Trophoblast cell (in vitro differentiated cells and primary cell): ENCODE results near the gene BDKRB2.
A peak's percentile ranks its signal among the peaks of the same experiment; 100 is the strongest.

Experiments
- DNase-seq, 2 donors: peaks; one replicate each; pipeline ENCODE4 v3.0.0-alpha.2; 2016
- H2AFZ ChIP-seq: 2 replicates; pipeline ENCODE4 v1.6.1; 2013; ENCODE audit warnings: low read length, moderate library complexity, mild to moderate bottlenecking; ENCODE audit not compliant: insufficient read depth, poor library complexity
- H2AK5ac ChIP-seq: 2 replicates; pipeline ENCODE4 v1.6.1; 2013; ENCODE audit warnings: mild to moderate bottlenecking, low read length
- H2BK120ac ChIP-seq: 2 replicates; pipeline ENCODE4 v1.6.1; 2013; ENCODE audit warnings: low read length, mild to moderate bottlenecking, moderate library complexity; ENCODE audit not compliant: insufficient read depth, poor library complexity
- H2BK12ac ChIP-seq: 2 replicates; pipeline ENCODE4 v1.6.1; 2013; ENCODE audit warnings: mild to moderate bottlenecking, low read length, moderate library complexity
- H2BK5ac ChIP-seq: 2 replicates; pipeline ENCODE4 v1.6.1; 2013; ENCODE audit warnings: low read length, low read depth, moderate library complexity, mild to moderate bottlenecking; ENCODE audit not compliant: poor library complexity
- H3K14ac ChIP-seq: 2 replicates; pipeline ENCODE4 v1.6.1; 2013; ENCODE audit warnings: mild to moderate bottlenecking, low read length
- H3K18ac ChIP-seq: 2 replicates; pipeline ENCODE4 v1.6.1; 2013; ENCODE audit warnings: mild to moderate bottlenecking, low read length
- H3K23ac ChIP-seq: 2 replicates; pipeline ENCODE4 v1.6.1; 2013; ENCODE audit warnings: low read length
- H3K27ac ChIP-seq: 2 replicates; pipeline ENCODE4 v1.5.1; 2013; ENCODE audit warnings: low read depth, mild to moderate bottlenecking, inconsistent platforms, low read length, moderate library complexity
- H3K27me3 ChIP-seq: 2 replicates; pipeline ENCODE4 v1.6.1; 2013; ENCODE audit warnings: inconsistent platforms, mild to moderate bottlenecking, low read length, moderate library complexity; ENCODE audit not compliant: insufficient read depth
- H3K36me3 ChIP-seq, 2 experiments: 1 replicate in 1 of 2; 2 replicates in 1 of 2; pipeline ENCODE4 v1.6.1; 2013; ENCODE audit warnings: low read length in 2 of 2, mild to moderate bottlenecking in 2 of 2, moderate library complexity in 1 of 2; ENCODE audit not compliant: insufficient read depth in 2 of 2, control insufficient read depth in 1 of 2
- H3K4ac ChIP-seq: 2 replicates; pipeline ENCODE4 v1.6.1; 2013; ENCODE audit warnings: low read depth, mild to moderate bottlenecking, low read length, moderate library complexity
- H3K4me1 ChIP-seq, 2 experiments: 1 replicate in 1 of 2; 2 replicates in 1 of 2; pipeline ENCODE4 v1.6.1; 2013; ENCODE audit warnings: low read length in 2 of 2, mild to moderate bottlenecking in 2 of 2, moderate library complexity in 1 of 2; ENCODE audit not compliant: insufficient read depth in 2 of 2, control insufficient read depth in 1 of 2
- H3K4me2 ChIP-seq: 2 replicates; pipeline ENCODE4 v1.6.1; 2013; ENCODE audit warnings: inconsistent platforms, mild to moderate bottlenecking, low read length, moderate library complexity
- H3K4me3 ChIP-seq: 2 replicates; pipeline ENCODE4 v1.5.1; 2013; ENCODE audit warnings: mild to moderate bottlenecking, low read depth, low read length, inconsistent platforms
- H3K79me1 ChIP-seq: one replicate; pipeline ENCODE4 v1.6.1; 2013; ENCODE audit warnings: low read length
- H3K79me2 ChIP-seq: 2 replicates; pipeline ENCODE4 v1.6.1; 2013; ENCODE audit warnings: low read length, mild to moderate bottlenecking; ENCODE audit not compliant: control insufficient read depth, insufficient read depth, poor library complexity
- H3K9ac ChIP-seq: 2 replicates; pipeline ENCODE4 v1.6.1; 2013; ENCODE audit warnings: mild to moderate bottlenecking, low read length
- H3K9me3 ChIP-seq: 2 replicates; pipeline ENCODE4 v1.6.1; 2013; ENCODE audit warnings: low read depth, mild to moderate bottlenecking, control low read depth, inconsistent platforms, low read length; ENCODE audit not compliant: insufficient read depth
- H4K12ac ChIP-seq: 2 replicates; pipeline ENCODE4 v1.6.1; 2013; ENCODE audit warnings: low read depth, mild to moderate bottlenecking, low read length, moderate library complexity
- H4K8ac ChIP-seq: 2 replicates; pipeline ENCODE4 v1.6.1; 2013; ENCODE audit warnings: low read depth, mild to moderate bottlenecking, low read length, moderate library complexity
- H4K91ac ChIP-seq: one replicate; pipeline ENCODE4 v1.6.1; 2013; ENCODE audit warnings: low read depth, mild to moderate bottlenecking, low read length, moderate library complexity
- WGBS: extraction: QIAGEN DNeasy Blood & Tissue Kit; methylation state at CpG from one replicate; pipeline ENCODE4 v1.1.7; 2013; ENCODE audit warnings: missing lambda C conversion rate; ENCODE audit not compliant: insufficient read length, insufficient coverage; ENCODE audit errors: extremely low coverage; 5-methylcytosine and 5-hydroxymethylcytosine counted together

The BDKRB2 gene

DNA sequence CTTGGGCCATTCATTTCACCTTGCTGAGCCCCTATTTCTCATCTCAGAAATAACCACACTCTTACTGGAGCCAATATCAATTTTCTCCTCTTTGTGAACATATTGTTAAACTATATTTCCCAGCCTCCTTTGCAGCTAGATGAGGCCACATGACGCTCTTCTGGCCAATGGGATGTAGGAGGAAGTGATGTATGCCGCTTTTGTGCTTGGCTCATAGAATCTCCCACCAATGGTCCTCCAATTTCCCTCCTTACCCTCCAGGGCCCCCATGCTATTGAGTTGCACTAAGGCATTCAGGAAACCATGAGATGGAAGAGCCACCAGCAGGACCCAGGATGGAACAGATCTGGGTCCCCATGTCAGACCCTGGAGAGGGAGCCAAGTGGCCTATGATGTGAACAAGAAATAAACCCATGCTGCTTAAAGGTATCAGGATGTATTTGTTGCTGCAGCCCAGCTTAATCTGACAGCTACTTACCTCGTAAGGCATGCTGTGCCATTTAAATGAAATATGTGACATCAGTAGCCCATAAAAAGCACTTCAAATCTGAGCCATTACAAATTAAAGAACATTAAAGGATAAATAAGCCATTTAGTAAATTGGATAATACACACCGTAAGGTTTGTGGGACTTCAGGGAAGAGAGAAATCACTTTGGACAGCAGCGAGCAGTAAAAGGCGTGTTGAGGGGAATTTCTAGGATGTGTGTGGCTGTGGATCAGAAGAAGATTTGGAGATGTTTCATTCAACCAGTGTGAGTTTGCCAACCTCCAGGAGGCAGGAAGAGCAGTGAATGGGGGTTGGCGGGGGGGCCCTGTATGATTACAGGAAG, 24.4 kb upstream of the BDKRB2 start:
- no peak overlapping the region for H2BK120ac ChIP-seq
- H2AFZ ChIP-seq, result no peak overlapping the region
- no peaks in the 10 kb centered on the region for H3K36me3 ChIP-seq
- H3K14ac ChIP-seq, result no peak overlapping the region
- H3K18ac ChIP-seq, result no peak overlapping the region
- H4K12ac ChIP-seq, result no peak overlapping the region
- no peak for DNase-seq
- WGBS, result no CpG with 5 or more reads among the region's 7 CpGs
- no peak overlapping the region for H4K8ac ChIP-seq
- H3K4me2 ChIP-seq, result no peak overlapping the region
- no peak overlapping the region for H2BK5ac ChIP-seq
- no peak overlapping the region for H3K4me3 ChIP-seq
- peaks cover 4 to 11% of the 10 kb centered on the region in 2 experiments for H3K4me1 ChIP-seq
- no peaks in the 10 kb centered on the region for H3K9me3 ChIP-seq
- H3K9ac ChIP-seq, result no peak overlapping the region
- no peak overlapping the region for H4K91ac ChIP-seq
- H3K4ac ChIP-seq, result no peak overlapping the region
- no peak overlapping the region for H2BK12ac ChIP-seq
- no peaks in the 10 kb centered on the region for H3K27me3 ChIP-seq
- H3K23ac ChIP-seq, result no peak overlapping the region
- peaks cover 5% of the 10 kb centered on the region for H3K79me1 ChIP-seq
- no peak overlapping the region for H2AK5ac ChIP-seq
- no peak overlapping the region for H3K27ac ChIP-seq
- no peaks in the 10 kb centered on the region for H3K79me2 ChIP-seq

DNA sequence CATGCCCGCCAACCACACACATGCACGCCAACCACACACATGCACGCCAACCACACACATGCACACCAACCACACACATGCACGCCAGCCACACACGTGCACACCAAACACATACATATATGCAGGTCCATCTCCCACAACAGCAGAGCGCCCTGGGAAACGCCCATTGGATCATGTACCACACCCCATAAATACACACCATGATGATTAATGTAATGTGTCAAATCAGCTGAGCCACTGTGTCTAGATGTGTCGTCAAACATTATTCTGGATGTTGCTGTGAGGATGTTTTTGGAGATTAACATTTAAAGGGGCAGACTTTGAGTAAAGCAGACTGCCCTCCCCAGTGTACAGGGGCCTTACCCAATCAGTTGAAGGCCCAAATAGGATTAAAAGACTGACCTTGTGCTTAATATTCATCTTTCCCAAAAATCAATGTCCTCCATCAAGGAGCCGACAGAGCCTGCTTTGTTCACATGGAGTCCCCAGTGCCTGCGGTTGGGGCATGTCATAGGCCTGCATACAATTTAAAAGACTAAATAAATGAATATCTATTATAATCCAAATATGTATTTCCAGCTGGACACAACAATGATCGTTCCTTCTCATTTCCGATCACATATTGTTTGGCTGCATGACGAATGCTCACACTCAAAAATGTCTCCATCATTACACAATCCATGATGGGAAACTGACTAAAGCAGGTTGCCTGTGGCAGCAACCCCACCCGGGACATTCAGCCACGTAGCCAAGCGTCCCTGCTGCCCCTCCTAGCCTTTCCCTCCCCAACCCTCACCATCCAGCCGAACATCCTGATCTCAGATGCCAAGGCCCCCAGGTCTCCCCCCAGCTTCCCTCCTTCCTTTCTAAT, 23.2 kb upstream of the BDKRB2 start:
- Histone ChIP-seq H3K36me3 (no peaks in the 10 kb centered on the region), H3K79me2 (no peaks in the 10 kb centered on the region), H3K4ac (no peak overlapping the region), H3K9ac (no peak overlapping the region), H4K12ac (no peak overlapping the region), H3K23ac (no peak overlapping the region), H4K91ac (no peak overlapping the region), H3K79me1 (peaks cover 5% of the 10 kb centered on the region), H3K4me1 (peaks cover 4 to 11% of the 10 kb centered on the region in 2 experiments), H2AFZ (no peak overlapping the region), H3K18ac (no peak overlapping the region), H3K4me2 (no peak overlapping the region), H3K27ac (no peak overlapping the region), H2BK12ac (no peak overlapping the region), H2BK120ac (no peak overlapping the region), H3K9me3 (no peaks in the 10 kb centered on the region), H2BK5ac (no peak overlapping the region), H3K4me3 (peak overlapping the region; percentile 35), H3K14ac (no peak overlapping the region), H2AK5ac (no peak overlapping the region), H4K8ac (no peak overlapping the region), H3K27me3 (no peaks in the 10 kb centered on the region)
- no CpG with 5 or more reads among the region's 17 CpGs for WGBS
- DNase-seq, result no peak

DNA sequence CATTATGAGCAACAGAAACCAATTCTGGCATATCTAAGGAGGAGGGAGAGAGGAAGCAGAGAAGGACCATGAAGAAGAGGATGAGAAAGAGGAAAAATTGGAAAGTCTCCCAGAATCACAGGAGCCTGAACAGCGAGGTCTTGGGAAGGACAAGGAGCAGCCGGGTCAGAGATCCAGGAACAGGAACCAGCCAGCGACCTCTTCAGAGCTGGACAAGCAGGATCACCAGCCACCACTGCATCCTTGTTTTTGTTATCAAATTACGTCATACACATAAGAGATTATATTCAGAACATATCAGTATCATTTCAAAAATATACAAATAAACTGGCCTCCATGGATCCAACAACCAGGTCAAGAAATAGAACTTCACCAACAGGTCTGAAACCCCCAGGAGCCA, 22.1 kb upstream of the BDKRB2 start:
- WGBS, result no CpG with 5 or more reads among the region's 4 CpGs
- Histone ChIP-seq H3K9ac (no peak overlapping the region), H3K79me1 (peaks cover 5% of the 10 kb centered on the region), H4K12ac (no peak overlapping the region), H3K36me3 (no peaks in the 10 kb centered on the region), H3K4me1 (peaks cover 0 to 4% of the 10 kb centered on the region in 2 experiments), H2BK120ac (no peak overlapping the region), H3K79me2 (no peaks in the 10 kb centered on the region), H2AFZ (no peak overlapping the region), H3K9me3 (no peaks in the 10 kb centered on the region), H3K27ac (no peak overlapping the region), H3K4ac (no peak overlapping the region), H3K18ac (no peak overlapping the region), H3K4me2 (no peak overlapping the region), H3K4me3 (no peak overlapping the region), H2AK5ac (no peak overlapping the region), H3K27me3 (no peaks in the 10 kb centered on the region), H3K14ac (no peak overlapping the region), H2BK12ac (no peak overlapping the region), H2BK5ac (no peak overlapping the region), H3K23ac (no peak overlapping the region), H4K91ac (no peak overlapping the region), H4K8ac (no peak overlapping the region)
- DNase-seq, result no peak

- no CpG with 5 or more reads among the region's 9 CpGs for WGBS
- no peak overlapping the region for H2BK12ac ChIP-seq
Observed at GRCh38 chr14:96184737-96185136, 19.9 kb upstream of the BDKRB2 start.

More at GRCh38 chr14:96184737-96185136, 19.9 kb upstream of the BDKRB2 start:
- Histone ChIP-seq H3K4me1 (no peaks in the 10 kb centered on the region), H3K27me3 (no peaks in the 10 kb centered on the region), H2AK5ac (no peak overlapping the region), H4K8ac (no peak overlapping the region), H4K91ac (no peak overlapping the region), H3K18ac (no peak overlapping the region), H3K79me2 (no peaks in the 10 kb centered on the region), H3K36me3 (no peaks in the 10 kb centered on the region), H3K27ac (no peak overlapping the region), H3K14ac (no peak overlapping the region), H3K4me2 (no peak overlapping the region), H3K4ac (no peak overlapping the region), H2BK5ac (no peak overlapping the region), H3K9me3 (no peaks in the 10 kb centered on the region), H2BK120ac (no peak overlapping the region), H2AFZ (no peak overlapping the region), H3K4me3 (no peak overlapping the region), H3K23ac (no peak overlapping the region), H4K12ac (no peak overlapping the region), H3K9ac (no peak overlapping the region), H3K79me1 (no peaks in the 10 kb centered on the region)
- no peak for DNase-seq
